Measurements from ENCODE around the gene CELSR3. TPM values are rescaled to one million over a fixed set of nuclear protein-coding genes. Genes with fewer than 3 reads are reported as not detected.

CELSR3 gene
- total RNA-seq, 1 experiment from 2014 or later = 23.9 TPM

- no peak within 1 kb of the TSS for H2BK120ac ChIP-seq (ENCODE audit: low read depth, low read length, poor library complexity, severe bottlenecking)
- H3K23me2 ChIP-seq (ENCODE audit: insufficient read length, low read depth, low read length, poor library complexity, severe bottlenecking) = peaks cover 8% of the 10 kb centered on the region
- no peak within 1 kb of the TSS for H3K23ac ChIP-seq (ENCODE audit: insufficient read length, low read depth, low read length)
- peak; percentile 81 for TF ChIP-seq CTCF (conservative IDR thresholded peaks at IDR 0.05)
- no peak within 1 kb of the TSS for H2BK5ac ChIP-seq (ENCODE audit: insufficient read length, low read length)
- no peak within 1 kb of the TSS for H2BK15ac ChIP-seq (ENCODE audit: low read depth, low read length)
- peaks cover 3% of the 10 kb centered on the region for H3K79me1 ChIP-seq (ENCODE audit: insufficient read depth, low read depth, low read length, poor library complexity, severe bottlenecking)
- no peak within 1 kb of the TSS for H4K5ac ChIP-seq (ENCODE audit: insufficient read length, low read depth, low read length)
- no peak within 1 kb of the TSS for H2AK5ac ChIP-seq (ENCODE audit: insufficient read length, low read length)
- peak within 1 kb of the TSS; percentile 81 to 93 for H3K4me3 Mint-ChIP-seq
- peak within 1 kb of the TSS; percentile 23 for H3K14ac ChIP-seq (ENCODE audit: insufficient read depth, low read length)
- H3K79me2 ChIP-seq (ENCODE audit: insufficient read depth, low read length) = peaks cover 5% of the 10 kb centered on the region; the same call in 1 of the 2 replicates
- H3K27me3 Mint-ChIP-seq (ENCODE audit: low read depth) = no peaks in the 10 kb centered on the region; the same call in 1 of the 2 replicates
- H3K4ac ChIP-seq (ENCODE audit: low read depth, low read length) = no peak within 1 kb of the TSS
- H3K27ac ChIP-seq (ENCODE audit: insufficient read length, low read depth, low read length) = no peak within 1 kb of the TSS
- no peaks in the 10 kb centered on the region for H3K27me3 ChIP-seq (ENCODE audit: insufficient read depth, low read length)
- no peak within 1 kb of the TSS for H3T11ph ChIP-seq (ENCODE audit: low read length)
- peak within 1 kb of the TSS; percentile 31 for H3K9ac ChIP-seq (ENCODE audit: extremely low read depth, insufficient read length, low read length)
- DNase-seq = peak; percentile 89
- H3K4me2 ChIP-seq (ENCODE audit: insufficient read depth, insufficient read length, low read length) = peak within 1 kb of the TSS; percentile 58
- H3K9me3 ChIP-seq (ENCODE audit: control insufficient read depth, low read depth, low read length) = no peaks in the 10 kb centered on the region
- peak within 1 kb of the TSS in 2 of 3 experiments; percentile 73 to 91; a peak in 5 of 7 replicates for H3K27ac Mint-ChIP-seq
- H2AFZ ChIP-seq (ENCODE audit: low read length) = no peak within 1 kb of the TSS
- H3K9me3 Mint-ChIP-seq = no peaks in the 10 kb centered on the region
- no peak within 1 kb of the TSS for H2BK12ac ChIP-seq (ENCODE audit: insufficient read length, low read depth, low read length)
- peaks cover 4% of the 10 kb centered on the region; the same call in 1 of the 2 replicates for H3K4me1 ChIP-seq (ENCODE audit: insufficient read depth, low read length)
- peaks cover 17 to 21% of the 10 kb centered on the region in 2 experiments for H3K4me1 Mint-ChIP-seq
- H4K8ac ChIP-seq (replicated peaks; ENCODE audit: insufficient read length, low read depth, low read length) = no peak within 1 kb of the TSS
- H3K18ac ChIP-seq (ENCODE audit: insufficient read length, low read depth, low read length) = no peak within 1 kb of the TSS
- H3K56ac ChIP-seq (ENCODE audit: insufficient read length, low read depth, low read length) = no peak within 1 kb of the TSS
- WGBS (ENCODE audit: extremely low coverage, insufficient read length, low lambda C conversion rate) = no CpG with 5 or more reads among the region's 97 CpGs
- no peak within 1 kb of the TSS for H2BK20ac ChIP-seq (ENCODE audit: low read depth, low read length, poor library complexity, severe bottlenecking)
- H4K91ac ChIP-seq (ENCODE audit: insufficient read length, low read depth, low read length) = no peak within 1 kb of the TSS
- no peaks in the 10 kb centered on the region for H4K20me1 ChIP-seq (ENCODE audit: control insufficient read depth, insufficient read depth, insufficient read length)
- H3K36me3 Mint-ChIP-seq (ENCODE audit: insufficient read depth in 1 of 3, low read depth in 3 of 3) = peaks cover 24 to 64% (median 49%) of the 10 kb centered on the region in 3 experiments; a peak in 6 of 7 replicates
These were observed 23.2 kb upstream of the CELSR3 start, which contains the start of gene NCKIPSD for GRCh38 chr3:48685603-48686511. TSS of gene NCKIPSD (minus strand) at chr3:48685915. CDS start at chr3:48685807, 108 bp downstream.

All from H9 (cell line).